HEK293T (cell line): ENCODE measurements around the gene CACNG6.

Experiments
- CTCF ChIA-PET: fragments of 350-600 bp; formaldehyde crosslinking; extraction: SDS; loops from one replicate; lab custom pipeline; 2021; ENCODE audit warnings: antibody characterized with exemption, inconsistent platforms; lab: Yijun Ruan, JAX
- POLR2A ChIA-PET: fragments of 350-600 bp; formaldehyde crosslinking; extraction: SDS; loops from one replicate; lab custom pipeline; 2020; ENCODE audit warnings: antibody characterized with exemption, inconsistent platforms; lab: Yijun Ruan, JAX
- DNase-seq: peaks from one replicate; pipeline ENCODE4 v3.0.0; 2012; ENCODE audit warnings: mixed read lengths; ENCODE audit errors: extremely low spot score
- ARNT ChIP-seq: fragments of 450-650 bp; IDR thresholded peaks from 2 replicates; pipeline ENCODE4 v1.6.1; 2017; ENCODE audit warnings: mild to moderate bottlenecking
- BHLHE40 ChIP-seq: fragments of 450-650 bp; IDR thresholded peaks from 2 replicates; pipeline ENCODE4 v1.6.1; 2016; ENCODE audit warnings: mild to moderate bottlenecking, moderate library complexity, borderline replicate concordance
- CTBP1 ChIP-seq: fragments of 450-650 bp; IDR thresholded peaks from 2 replicates; pipeline ENCODE4 v1.6.1; 2016; ENCODE audit warnings: borderline replicate concordance
- ELF4 ChIP-seq: fragments of 450-650 bp; IDR thresholded peaks from 2 replicates; pipeline ENCODE4 v1.6.1; 2017; ENCODE audit warnings: antibody characterized with exemption
- FOXA1 ChIP-seq: fragments of 450-650 bp; IDR thresholded peaks from 2 replicates; pipeline ENCODE4 v1.6.1; 2016; ENCODE audit warnings: mild to moderate bottlenecking
- FOXK2 ChIP-seq: fragments of 450-650 bp; IDR thresholded peaks from 2 replicates; pipeline ENCODE4 v1.6.1; 2016; ENCODE audit warnings: mild to moderate bottlenecking
- FOXM1 ChIP-seq: fragments of 450-650 bp; IDR thresholded peaks from 2 replicates; pipeline ENCODE4 v1.6.1; 2017; ENCODE audit warnings: mild to moderate bottlenecking, borderline replicate concordance
- HDGF ChIP-seq: fragments of 450-650 bp; IDR thresholded peaks from 2 replicates; pipeline ENCODE4 v1.6.1; 2017; ENCODE audit warnings: antibody characterized with exemption, borderline replicate concordance
- L3MBTL2 ChIP-seq: fragments of 450-650 bp; conservative IDR thresholded peaks from 2 replicates; pipeline ENCODE4 v1.6.1; 2016; ENCODE audit warnings: mild to moderate bottlenecking
- LEF1 ChIP-seq: fragments of 450-650 bp; IDR thresholded peaks from 2 replicates; pipeline ENCODE4 v1.6.1; 2017; ENCODE audit warnings: mild to moderate bottlenecking, borderline replicate concordance
- NFRKB ChIP-seq: fragments of 450-650 bp; IDR thresholded peaks from 2 replicates; pipeline ENCODE4 v1.6.1; 2016; ENCODE audit warnings: mild to moderate bottlenecking, moderate library complexity
- SP1 ChIP-seq: fragments of 450-650 bp; IDR thresholded peaks from 2 replicates; pipeline ENCODE4 v1.6.1; 2017
- SUZ12 ChIP-seq: fragments of 450-650 bp; IDR thresholded peaks from 2 replicates; pipeline ENCODE4 v1.6.1; 2016; ENCODE audit warnings: mild to moderate bottlenecking
- TARDBP ChIP-seq: fragments of 450-650 bp; IDR thresholded peaks from 2 replicates; pipeline ENCODE4 v1.6.1; 2016
- ZNF384 ChIP-seq: fragments of 450-650 bp; IDR thresholded peaks from 2 replicates; pipeline ENCODE4 v1.6.1; 2016
- TF ChIP-seq, protein P1 (sequence below): fragments of 450-650 bp; IDR thresholded peaks from 2 replicates; pipeline ENCODE4 v1.6.1; 2016

CACNG6 gene

DNA sequence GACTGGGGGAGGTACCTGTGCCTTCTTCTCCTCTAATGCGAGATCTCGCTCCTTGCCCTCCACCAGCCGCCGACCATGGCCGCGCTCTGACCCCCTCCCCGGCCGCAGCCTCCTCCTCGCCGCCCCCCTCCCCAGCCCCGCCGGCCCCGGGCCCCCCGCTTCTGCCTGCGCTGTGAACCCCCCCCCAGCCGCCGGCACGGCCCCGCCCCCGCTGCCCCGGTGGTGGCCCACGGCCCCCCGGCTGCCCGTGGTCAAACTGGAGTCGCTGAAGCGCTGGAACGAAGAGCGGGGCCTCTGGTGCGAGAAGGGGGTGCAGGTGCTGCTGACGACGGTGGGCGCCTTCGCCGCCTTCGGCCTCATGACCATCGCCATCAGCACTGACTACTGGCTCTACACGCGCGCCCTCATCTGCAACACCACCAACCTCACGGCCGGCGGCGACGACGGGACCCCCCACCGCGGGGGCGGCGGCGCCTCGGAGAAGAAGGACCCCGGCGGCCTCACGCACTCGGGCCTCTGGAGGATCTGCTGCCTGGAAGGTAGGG, 28.5 kb upstream of the CACNG6 start, which contains the start of gene CACNG8:
CACNG8 (plus strand) TSS at position 51 of the 545 bp plus-strand sequence.
- CTCF ChIA-PET: no interaction called here
- TF ChIP-seq SP1: no peak
- no peak for TF ChIP-seq ZNF384
- no peak for TF ChIP-seq LEF1
- TF ChIP-seq BHLHE40: no peak
- TF ChIP-seq SUZ12: no peak
- TF ChIP-seq HDGF: no peak
- no peak for TF ChIP-seq FOXM1
- no peak for TF ChIP-seq FOXK2
- no peak for TF ChIP-seq CTBP1
- TF ChIP-seq L3MBTL2: no peak
- TF ChIP-seq FOXA1: no peak
- TF ChIP-seq TARDBP: no peak
- no peak for TF ChIP-seq NFRKB
- TF ChIP-seq ELF4: no peak
- no peak for DNase-seq
- POLR2A ChIA-PET: no interaction called here

DNA sequence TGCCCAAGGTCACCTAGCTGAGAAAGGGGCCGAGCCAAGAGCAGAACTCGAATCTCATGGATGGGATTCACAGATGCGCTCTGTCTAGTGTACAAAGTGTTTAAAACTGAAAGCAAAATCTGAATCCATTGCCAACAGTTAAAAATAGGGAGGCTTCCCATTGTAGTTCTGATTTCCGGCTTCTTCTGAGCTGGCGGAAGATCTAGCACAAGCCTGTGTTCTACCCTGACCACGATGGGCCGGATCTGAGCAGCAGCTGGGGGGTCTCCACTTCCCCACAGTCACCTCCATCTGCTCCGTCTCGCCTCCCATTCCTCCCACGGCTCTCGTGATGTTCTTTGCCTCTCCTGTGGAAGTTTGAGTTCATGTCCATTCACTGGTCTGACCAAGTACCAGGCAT, 26.3 kb upstream of the CACNG6 start:
- ChIA-PET POLR2A (no interaction called here), CTCF (no interaction called here)
- no peak for TF ChIP-seq NFRKB
- TF ChIP-seq BHLHE40: no peak
- TF ChIP-seq, protein P1, sequence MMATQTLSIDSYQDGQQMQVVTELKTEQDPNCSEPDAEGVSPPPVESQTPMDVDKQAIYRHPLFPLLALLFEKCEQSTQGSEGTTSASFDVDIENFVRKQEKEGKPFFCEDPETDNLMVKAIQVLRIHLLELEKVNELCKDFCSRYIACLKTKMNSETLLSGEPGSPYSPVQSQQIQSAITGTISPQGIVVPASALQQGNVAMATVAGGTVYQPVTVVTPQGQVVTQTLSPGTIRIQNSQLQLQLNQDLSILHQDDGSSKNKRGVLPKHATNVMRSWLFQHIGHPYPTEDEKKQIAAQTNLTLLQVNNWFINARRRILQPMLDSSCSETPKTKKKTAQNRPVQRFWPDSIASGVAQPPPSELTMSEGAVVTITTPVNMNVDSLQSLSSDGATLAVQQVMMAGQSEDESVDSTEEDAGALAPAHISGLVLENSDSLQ: no peak
- TF ChIP-seq TARDBP: no peak
- no peak for TF ChIP-seq FOXK2
- TF ChIP-seq ELF4: no peak
- TF ChIP-seq SUZ12: no peak
- TF ChIP-seq HDGF: no peak
- TF ChIP-seq SP1: no peak
- no peak for TF ChIP-seq ZNF384
- no peak for TF ChIP-seq ARNT
- DNase-seq: no peak

DNA sequence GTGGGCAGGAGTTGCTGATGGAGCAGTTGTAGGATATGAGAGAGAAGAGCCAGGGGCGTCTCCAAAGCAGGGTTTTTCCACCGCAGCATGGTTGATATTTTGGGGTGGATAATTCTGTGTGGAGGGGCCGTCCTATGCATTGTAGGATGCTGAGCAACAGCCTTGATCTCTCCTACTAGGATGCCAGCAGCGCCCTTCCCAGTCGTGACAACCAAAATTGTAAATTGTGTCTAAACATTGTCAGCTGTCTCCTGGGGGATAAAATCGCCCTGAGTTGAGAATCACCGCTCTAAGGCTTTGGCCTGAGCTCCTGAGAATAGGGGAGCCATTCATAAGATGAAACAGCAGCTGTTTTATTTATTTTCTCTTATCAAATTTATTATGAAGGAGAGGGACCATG, 24.5 kb upstream of the CACNG6 start:
- TF ChIP-seq, protein P1: no peak
- TF ChIP-seq SUZ12 (no peak), FOXM1 (no peak), FOXK2 (no peak), NFRKB (no peak), TARDBP (no peak), ARNT (no peak), SP1 (no peak), ZNF384 (no peak), ELF4 (no peak), BHLHE40 (no peak), LEF1 (no peak), CTBP1 (no peak), L3MBTL2 (no peak), FOXA1 (no peak), HDGF (no peak)
- CTCF ChIA-PET: no interaction called here
- no peak for DNase-seq
- POLR2A ChIA-PET: no interaction called here

DNA sequence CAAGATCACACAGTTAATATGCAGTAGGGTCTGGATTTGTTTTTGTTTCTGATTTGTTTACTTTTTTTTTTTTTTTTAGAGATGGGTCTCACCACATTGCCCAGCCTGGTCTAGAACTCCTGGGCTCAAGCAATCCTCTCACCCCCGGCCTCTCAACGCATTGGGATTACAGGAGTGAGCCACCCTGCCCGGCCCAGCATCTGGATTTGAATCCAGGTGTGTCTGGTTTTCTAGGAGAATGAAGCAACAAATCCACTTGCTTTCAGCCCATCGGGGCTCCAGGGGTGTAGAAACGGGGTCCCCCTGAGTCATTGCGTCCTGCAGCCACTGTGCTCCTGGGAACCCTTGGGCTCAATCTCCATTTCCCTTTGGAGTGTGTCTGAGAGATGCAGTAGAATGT, 22.1 kb upstream of the CACNG6 start:
- no peak for TF ChIP-seq ARNT
- TF ChIP-seq LEF1: no peak
- TF ChIP-seq FOXK2: no peak
- no peak for TF ChIP-seq BHLHE40
- no peak for TF ChIP-seq TARDBP
- no peak for TF ChIP-seq ZNF384
- no peak for TF ChIP-seq FOXA1
- TF ChIP-seq NFRKB: no peak
- no peak for TF ChIP-seq ELF4
- no peak for TF ChIP-seq FOXM1
- no peak for TF ChIP-seq L3MBTL2
- no peak for TF ChIP-seq HDGF
- TF ChIP-seq SP1: no peak
- TF ChIP-seq, protein P1: no peak
- no peak for TF ChIP-seq SUZ12
- TF ChIP-seq CTBP1: no peak
- DNase-seq: no peak
- CTCF ChIA-PET: no interaction called here
- POLR2A ChIA-PET: interaction anchor here (1.5 kb wide), 1 partner anchor 10 kb away, joined by 3 read pairs; no protein-coding TSS in a partner anchor

DNA sequence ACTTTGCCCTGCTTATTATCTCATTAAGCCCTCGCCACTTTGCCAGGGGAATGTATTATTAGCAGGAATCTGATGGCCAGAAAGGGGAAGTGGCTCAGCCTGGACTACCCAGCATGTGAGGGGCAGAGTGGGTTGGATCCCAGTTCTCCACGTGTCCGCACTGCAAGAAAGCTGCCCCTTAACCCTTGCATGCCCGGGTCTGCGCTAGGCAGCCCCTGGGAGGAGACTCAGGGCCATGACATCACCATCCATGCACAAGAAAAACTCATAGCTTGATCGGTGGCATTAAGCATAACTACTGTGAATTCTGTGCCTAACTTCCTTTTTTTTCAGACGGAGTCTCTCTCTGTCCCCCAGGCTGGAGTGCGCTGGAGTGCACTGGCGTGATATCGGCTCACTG, 19.8 kb upstream of the CACNG6 start:
- DNase-seq: no peak
- ChIA-PET POLR2A (interaction anchor here (0.9 kb wide), 1 partner anchor 10 kb away, joined by 3 read pairs; no protein-coding TSS in a partner anchor), CTCF (no interaction called here)
- TF ChIP-seq TARDBP (no peak), BHLHE40 (no peak), NFRKB (no peak), L3MBTL2 (no peak), LEF1 (no peak), FOXA1 (no peak)

DNA sequence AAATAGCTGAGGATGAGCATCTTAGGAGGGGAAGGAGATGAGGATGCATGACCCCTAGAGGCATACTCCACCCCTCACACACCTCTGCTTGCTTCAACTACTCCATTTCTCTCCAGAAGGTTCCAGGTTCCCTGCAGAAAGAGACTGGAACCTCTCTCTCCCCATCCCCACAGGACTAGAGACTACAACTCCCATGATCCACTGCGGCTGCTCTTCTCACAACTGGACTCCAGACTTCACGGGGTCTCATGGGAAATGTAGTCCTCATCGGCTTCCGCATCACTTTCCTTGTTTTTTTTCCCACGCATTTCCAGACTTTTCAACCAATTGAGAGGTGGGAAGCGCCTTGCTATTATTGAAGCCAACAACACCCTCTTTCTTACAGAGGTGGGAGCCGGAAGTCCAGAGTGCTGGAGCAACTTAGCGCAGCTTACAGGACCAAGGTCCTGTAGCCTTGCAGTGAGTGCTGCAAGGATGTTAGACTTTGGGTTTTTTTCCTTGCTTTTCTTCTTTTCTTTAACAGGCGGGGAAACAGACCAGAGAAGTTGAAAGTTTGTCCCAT, 13.9 kb upstream of the CACNG6 start:
- CTCF ChIA-PET: no interaction called here
- TF ChIP-seq FOXK2: no peak
- TF ChIP-seq BHLHE40: no peak
- peak; percentile 75 for TF ChIP-seq L3MBTL2
- no peak for TF ChIP-seq ARNT
- peak; percentile 89 for TF ChIP-seq SUZ12
- TF ChIP-seq, protein P1: no peak
- no peak for TF ChIP-seq NFRKB
- TF ChIP-seq ELF4: peak; percentile 80
- TF ChIP-seq CTBP1: no peak
- no peak for TF ChIP-seq HDGF
- TF ChIP-seq FOXA1: no peak
- no peak for TF ChIP-seq TARDBP
- TF ChIP-seq ZNF384: no peak; the same call in 1 of the 2 replicates
- no peak for TF ChIP-seq FOXM1
- TF ChIP-seq SP1: no peak
- no peak for TF ChIP-seq LEF1
- DNase-seq: peak; percentile 74
- POLR2A ChIA-PET: no interaction called here
